ENCODE results near the gene TWIST1.

The TWIST1 gene

DNA sequence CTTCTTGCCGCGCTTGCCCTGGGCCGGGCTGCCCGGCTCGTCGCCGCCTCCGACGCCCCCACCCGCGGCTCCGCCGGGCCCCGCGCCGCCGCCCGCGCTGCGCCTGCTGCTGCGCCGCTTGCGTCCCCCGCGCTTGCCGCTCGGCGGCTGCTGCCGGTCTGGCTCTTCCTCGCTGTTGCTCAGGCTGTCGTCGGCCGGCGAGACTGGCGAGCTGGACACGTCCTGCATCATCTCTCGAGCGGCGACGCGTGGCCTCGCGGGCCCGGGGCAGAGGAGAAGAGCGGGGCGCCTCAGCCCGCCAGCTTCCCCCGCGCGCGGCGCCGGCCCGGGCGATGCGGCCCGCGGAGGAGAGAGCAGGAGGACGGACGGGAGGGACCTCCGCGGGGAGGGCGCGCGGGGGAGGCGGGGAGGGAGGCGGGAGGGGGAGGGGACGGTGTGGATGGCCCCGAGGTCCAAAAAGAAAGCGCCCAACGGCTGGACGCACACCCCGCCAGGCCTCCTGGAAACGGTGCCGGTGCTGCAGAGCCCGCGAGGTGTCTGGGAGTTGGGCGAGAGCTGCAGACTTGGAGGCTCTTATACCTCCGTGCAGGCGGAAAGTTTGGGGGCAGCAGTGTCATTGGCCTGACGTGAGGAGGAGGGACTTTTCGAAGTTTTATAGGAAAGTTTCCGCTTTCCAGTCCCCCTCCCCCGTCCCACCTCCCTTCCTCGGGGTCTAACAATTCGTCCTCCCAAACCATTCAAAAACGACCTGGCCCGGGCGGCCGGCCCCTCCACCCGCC lies at the start of gene TWIST1:
TWIST1 (minus strand) TSS at position 546 of the 779 bp plus-strand sequence; CDS start at position 231, 315 bp downstream.
- peak; percentile 85 for DNase-seq (ENCODE audit: low read depth, low spot score)

GRCh38 chr7:19161671-19162070 lies 44.2 kb upstream of the TWIST1 start:
- DNase-seq (ENCODE audit: low read depth, low spot score), result no peak

- no peak for DNase-seq (ENCODE audit: low read depth, low spot score)
These were observed 29.3 kb upstream of the TWIST1 start for GRCh38 chr7:19146699-19147098.

- DNase-seq (ENCODE audit: low read depth, low spot score), result no peak
These were observed 28.1 kb upstream of the TWIST1 start for GRCh38 chr7:19145434-19146115.

DNA sequence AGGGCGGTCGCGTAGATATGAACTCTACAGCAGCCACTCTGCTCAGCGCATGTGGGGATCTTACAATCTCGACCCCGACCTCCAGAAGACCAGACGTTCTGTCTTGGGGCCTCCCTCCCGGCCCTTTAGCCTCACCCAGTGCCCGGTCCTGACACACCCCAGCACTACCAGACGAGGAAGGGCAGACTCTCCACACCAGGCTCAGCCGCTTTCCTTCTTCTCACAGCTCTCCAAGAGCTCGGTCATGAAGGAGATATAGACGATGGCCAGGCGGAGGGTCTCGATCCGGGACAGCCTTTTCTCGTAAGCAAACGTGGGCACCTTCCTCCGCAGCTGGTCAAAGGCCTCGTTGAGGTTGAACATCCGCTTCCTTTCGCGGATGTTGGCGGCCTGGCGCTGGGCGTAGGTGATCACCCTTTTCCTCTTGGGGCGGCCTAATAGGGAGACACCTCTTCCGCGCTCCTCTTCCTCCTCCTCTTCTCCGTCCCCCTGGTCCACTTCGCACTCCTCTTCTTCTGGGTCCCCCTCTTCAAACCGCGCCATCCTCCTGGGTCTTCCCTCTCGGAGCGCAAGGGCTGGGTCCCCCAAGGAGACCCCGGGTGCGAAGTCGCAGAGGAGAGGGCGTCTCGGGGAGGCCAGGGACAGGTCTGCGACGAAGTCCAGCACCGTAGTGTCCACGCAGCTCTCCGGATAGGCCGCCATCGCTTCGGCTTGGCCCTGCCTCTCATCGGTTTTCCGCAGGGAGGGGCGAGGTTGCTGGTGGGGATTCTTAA lies 27.4 kb upstream of the TWIST1 start, which contains the start of gene FERD3L:
FERD3L (minus strand) TSS at position 761 of the 773 bp plus-strand sequence; CDS start at position 702, 59 bp downstream.
- DNase-seq (ENCODE audit: low read depth, low spot score), result no peak

- DNase-seq (ENCODE audit: low read depth, low spot score), result no peak
These were observed 26.6 kb upstream of the TWIST1 start for GRCh38 chr7:19143881-19144574.

DNA sequence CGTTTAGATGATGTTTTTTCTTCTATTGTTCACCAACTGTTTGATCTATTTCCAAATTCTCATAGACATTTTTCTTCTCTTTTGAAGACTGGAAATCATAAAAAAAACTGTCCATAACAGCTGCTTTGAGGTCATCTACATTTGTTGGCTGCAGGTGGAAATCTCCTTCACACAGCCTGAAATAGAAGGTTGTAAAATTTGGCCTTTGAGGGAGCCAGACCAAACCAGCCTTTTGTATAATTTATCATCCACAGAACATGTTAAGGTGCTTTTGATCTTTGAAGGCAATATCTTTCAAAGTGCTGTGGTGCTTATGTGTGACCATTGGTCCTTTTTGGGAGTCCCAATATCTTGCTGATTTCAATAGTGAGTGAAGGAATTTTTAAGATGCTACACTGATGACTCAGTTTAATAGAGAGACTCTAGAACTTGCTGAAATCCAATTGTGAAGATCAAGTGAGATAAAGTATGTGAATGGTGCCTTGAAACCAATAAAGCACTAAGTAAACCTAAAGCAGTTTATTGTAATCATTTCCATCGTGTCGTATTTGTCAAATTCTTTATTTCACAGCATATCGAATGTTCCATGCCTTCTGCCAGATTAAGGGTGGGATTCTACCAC lies 22.4 kb upstream of the TWIST1 start:
- no peak for DNase-seq (ENCODE audit: low read depth, low spot score)

- no peak for DNase-seq (ENCODE audit: low read depth, low spot score)
These were observed 16.4 kb upstream of the TWIST1 start for GRCh38 chr7:19133886-19134285.

- no peak for DNase-seq (ENCODE audit: low read depth, low spot score)
These were observed 16.0 kb upstream of the TWIST1 start for GRCh38 chr7:19133390-19133789.

DNA sequence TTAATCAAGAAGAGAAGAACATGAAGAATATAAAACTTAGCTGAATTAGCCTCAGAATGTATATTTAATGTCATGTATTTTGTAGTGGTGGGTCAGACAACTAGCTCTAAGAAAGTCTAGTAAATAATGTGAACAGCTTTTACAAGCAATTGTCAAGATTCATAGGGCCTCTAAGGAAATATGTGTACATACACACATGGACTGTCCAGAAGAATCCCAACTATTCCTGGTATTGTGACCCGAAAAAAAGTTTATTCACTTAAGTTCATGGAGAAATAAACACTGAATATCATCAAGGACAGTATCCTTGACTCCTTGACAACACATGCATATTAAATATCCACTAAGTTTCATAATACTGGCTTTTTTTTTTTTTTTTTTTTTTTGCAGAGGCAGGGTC lies 11.4 kb upstream of the TWIST1 start:
- DNase-seq (ENCODE audit: low read depth, low spot score), result no peak

DNA sequence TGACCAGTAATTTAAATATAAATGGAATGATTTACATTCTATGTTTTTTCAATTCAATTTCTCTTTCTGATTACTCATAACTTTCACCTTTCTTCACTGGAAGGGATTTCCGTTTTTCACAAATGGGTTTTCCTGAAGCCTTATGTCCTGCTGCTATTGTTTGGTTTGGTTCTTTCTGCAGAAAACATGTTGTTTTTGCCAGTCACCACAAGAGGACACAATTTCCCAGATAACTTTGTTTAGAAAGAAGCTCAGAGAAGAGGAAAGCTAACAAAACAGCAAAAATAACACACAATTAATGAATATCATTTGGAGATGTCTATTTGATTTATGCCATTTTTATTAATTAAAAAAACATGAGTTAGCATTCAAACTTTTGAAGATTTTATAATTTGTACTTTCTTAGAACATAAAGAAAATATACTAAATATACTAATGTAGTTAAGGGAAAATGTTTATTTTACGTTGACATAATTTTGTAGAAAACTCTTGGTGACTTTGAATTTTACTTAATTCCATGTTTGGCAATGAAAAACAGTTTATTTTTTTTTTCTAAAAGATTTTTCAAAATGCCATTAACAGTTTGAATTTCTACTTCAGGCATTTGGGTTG lies 4.6 kb upstream of the TWIST1 start:
- no peak for DNase-seq (ENCODE audit: low read depth, low spot score)

GRCh38 chr7:19119870-19120486 lies 2.5 kb upstream of the TWIST1 start:
- no peak for DNase-seq (ENCODE audit: low read depth, low spot score)

GRCh38 chr7:19119372-19119771 lies 1.9 kb upstream of the TWIST1 start:
- DNase-seq (ENCODE audit: low read depth, low spot score), result no peak

DNA sequence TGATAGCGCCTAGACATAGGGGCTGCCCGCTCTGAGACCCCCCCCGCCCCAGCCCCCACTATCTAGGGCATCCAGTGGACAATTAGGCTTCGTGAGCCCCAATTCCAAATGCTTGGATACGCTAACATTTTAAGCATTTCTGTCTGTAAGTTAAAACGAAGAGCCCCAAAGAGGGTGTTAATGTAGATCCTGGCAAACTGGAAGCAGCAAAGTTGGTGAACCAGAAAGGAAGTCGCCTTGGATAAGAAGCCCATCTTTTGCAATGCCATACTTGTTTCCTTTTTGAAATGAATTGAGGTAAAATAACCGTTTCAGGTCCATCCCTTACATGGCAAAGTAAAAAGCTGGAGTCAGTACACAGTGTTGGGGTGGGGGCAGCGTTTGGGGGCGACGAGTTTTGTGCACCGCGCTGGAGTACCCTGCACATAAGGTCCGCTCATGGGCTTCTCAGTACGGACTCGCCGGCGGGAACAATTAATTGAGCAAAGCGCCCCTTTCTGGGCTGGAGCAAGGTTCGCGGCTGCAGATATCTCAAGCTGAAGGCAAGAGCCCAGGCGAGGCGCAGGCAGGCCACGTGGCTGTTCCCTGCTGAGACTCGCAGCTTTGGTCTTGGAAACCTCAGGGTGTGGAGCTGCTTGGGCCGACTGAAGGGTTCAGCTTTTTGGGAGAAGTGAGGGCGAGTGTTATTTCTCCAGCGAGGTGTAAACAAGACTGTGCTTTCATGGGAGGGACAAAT lies 1.4 kb upstream of the TWIST1 start:
- DNase-seq (ENCODE audit: low read depth, low spot score), result no peak

- no peak for DNase-seq (ENCODE audit: low read depth, low spot score)
These were observed 603 bp upstream of the TWIST1 start for GRCh38 chr7:19117870-19118608.

DNA sequence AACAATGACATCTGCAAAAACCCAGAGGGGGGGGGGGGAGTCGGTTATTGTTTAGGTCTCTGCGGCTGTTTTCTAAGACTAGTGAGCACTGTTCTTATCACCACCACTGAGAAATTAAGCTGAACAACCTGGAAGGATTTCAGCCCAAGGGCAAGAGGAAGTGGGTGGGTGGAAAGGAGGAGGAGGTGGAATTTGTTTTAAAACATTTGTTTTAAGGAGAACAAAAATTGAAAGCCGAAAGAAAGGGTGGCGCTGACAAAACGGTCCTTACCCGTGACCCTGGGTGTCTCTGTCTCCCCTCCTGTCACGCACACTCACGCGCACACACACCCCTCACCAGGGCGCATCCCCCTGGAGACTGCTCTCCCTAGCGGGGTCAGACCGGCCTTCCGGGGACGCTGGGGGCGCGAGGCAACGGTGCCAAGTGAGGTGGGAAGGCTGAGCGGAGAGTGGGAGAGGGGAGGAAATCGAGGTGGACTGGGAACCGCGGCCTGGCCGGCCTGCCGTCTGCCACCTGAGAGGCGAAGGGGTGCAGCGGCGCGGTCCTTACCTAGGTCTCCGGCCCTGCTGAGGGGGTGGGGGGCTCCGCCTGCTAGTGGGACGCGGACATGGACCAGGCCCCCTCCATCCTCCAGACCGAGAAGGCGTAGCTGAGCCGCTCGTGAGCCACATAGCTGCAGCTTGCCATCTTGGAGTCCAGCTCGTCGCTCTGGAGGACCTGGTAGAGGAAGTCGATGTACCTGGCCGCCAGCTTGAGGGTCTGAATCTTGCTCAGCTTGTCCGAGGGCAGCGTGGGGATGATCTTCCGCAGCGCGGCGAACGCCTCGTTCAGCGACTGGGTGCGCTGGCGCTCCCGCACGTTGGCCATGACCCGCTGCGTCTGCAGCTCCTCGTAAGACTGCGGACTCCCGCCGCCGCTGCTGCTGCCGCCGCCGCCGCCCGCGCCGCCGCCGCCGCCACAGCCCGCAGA lies 1.0 kb downstream of the TWIST1 start:
- DNase-seq (ENCODE audit: low read depth, low spot score), result no peak

DNA sequence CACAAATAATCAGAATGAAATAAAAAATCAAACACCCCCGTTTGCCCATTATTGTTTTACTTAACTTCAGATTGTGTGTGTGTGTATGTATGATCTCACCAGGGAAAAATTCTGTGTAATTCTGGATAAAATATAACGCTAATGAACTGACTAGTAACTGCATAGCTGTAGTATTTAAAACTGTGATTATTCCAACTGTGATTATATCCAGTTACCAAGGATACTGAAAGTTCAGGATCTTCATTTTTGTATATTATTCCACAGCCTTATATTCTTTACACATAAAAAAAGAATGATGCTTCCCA lies 2.9 kb downstream of the TWIST1 start:
- DNase-seq (ENCODE audit: low read depth, low spot score), result no peak

Measured in brain pericyte (primary cell).